AG20443 (cell line): ENCODE data around the gene RAD51B.

Source experiments
- DNase-seq: peaks from one replicate; pipeline ENCODE4 v3.0.0; 2012; ENCODE audit warnings: low spot score, mixed read lengths

The RAD51B gene

GRCh38 chr14:68705741-68706283 lies 886.2 kb downstream of the RAD51B start:
- DNase-seq, result no peak

- no peak for DNase-seq
Observed at GRCh38 chr14:68707482-68707881, 887.9 kb downstream of the RAD51B start.

- no peak for DNase-seq
Observed at GRCh38 chr14:68708343-68708742, 888.8 kb downstream of the RAD51B start.

- DNase-seq, result no peak
Observed at GRCh38 chr14:68709007-68709406, 889.4 kb downstream of the RAD51B start.

- DNase-seq, result no peak
Observed at GRCh38 chr14:68710776-68711175, 891.2 kb downstream of the RAD51B start.

GRCh38 chr14:68711561-68712309 lies 892.2 kb downstream of the RAD51B start:
- no peak for DNase-seq

- DNase-seq, result no peak
Observed at GRCh38 chr14:68712703-68713370, 893.3 kb downstream of the RAD51B start.

GRCh38 chr14:68713782-68714181 lies 894.2 kb downstream of the RAD51B start:
- no peak for DNase-seq

GRCh38 chr14:68714991-68715924 lies 895.7 kb downstream of the RAD51B start:
- no peak for DNase-seq

- no peak for DNase-seq
Observed at GRCh38 chr14:68716698-68717097, 897.1 kb downstream of the RAD51B start.

- DNase-seq, result no peak
Observed at GRCh38 chr14:68718023-68718990, 898.7 kb downstream of the RAD51B start.

GRCh38 chr14:68719634-68720384 lies 900.2 kb downstream of the RAD51B start:
- DNase-seq, result no peak

GRCh38 chr14:68722186-68722585 lies 902.6 kb downstream of the RAD51B start:
- DNase-seq, result no peak

- DNase-seq, result no peak
Observed at GRCh38 chr14:68722968-68723566, 903.5 kb downstream of the RAD51B start.

- DNase-seq, result no peak
Observed at GRCh38 chr14:68723808-68724268, 904.3 kb downstream of the RAD51B start.

- DNase-seq, result no peak
Observed at GRCh38 chr14:68724914-68725313, 905.3 kb downstream of the RAD51B start.

- no peak for DNase-seq
Observed at GRCh38 chr14:68726093-68726695, 906.6 kb downstream of the RAD51B start.

GRCh38 chr14:68727315-68728047 lies 907.9 kb downstream of the RAD51B start:
- no peak for DNase-seq
